A549 treated with GW870086 at 1 μM for 4 hours (cell line): ENCODE data around the gene NR2F6. TPM values are rescaled to one million over a fixed set of nuclear protein-coding genes. Genes with fewer than 3 reads are reported as not detected.

ENCODE experiments used
- total RNA-seq: library from RNA; stranded (reverse); fragments of 200-300 nt; extraction: Qiagen RNA extraction; gene quantifications from 5 replicates; pipeline ENCODE4 v1.2.3, GENCODE V29; 2022; ENCODE audit warnings: low read depth

The NR2F6 gene
- total RNA-seq: 34.3 to 67.1 TPM (median 61.8 TPM) in 5 replicates

GRCh38 chr19:17245535-17245984 is at the start of gene NR2F6:
Gene NR2F6, minus strand, starts transcription at chr19:17245919. Its CDS starts 699 bp downstream, at chr19:17245220.

GRCh38 chr19:17281391-17282304 is 35.9 kb upstream of the NR2F6 start, which contains the start of gene ANKLE1:
Gene ANKLE1, plus strand, starts transcription at chr19:17281901. Its CDS starts 20 bp downstream, at chr19:17281921.

GRCh38 chr19:17266975-17267788 is 21.5 kb upstream of the NR2F6 start, which contains the start of gene BABAM1:
Gene BABAM1, plus strand, starts transcription at chr19:17267443. Its CDS starts 1,364 bp downstream, at chr19:17268807.

GRCh38 chr19:17264641-17264979 is 18.9 kb upstream of the NR2F6 start, which contains the start of gene USHBP1:
Gene USHBP1, minus strand, starts transcription at chr19:17264745. Its CDS starts 446 bp downstream, at chr19:17264299.

GRCh38 chr19:17226002-17226933 is 19.5 kb downstream of the NR2F6 start, which contains the start of gene OCEL1:
Gene OCEL1, plus strand, starts transcription at chr19:17226226. Its CDS starts 22 bp downstream, at chr19:17226248.

GRCh38 chr19:17215127-17215971 is 30.4 kb downstream of the NR2F6 start, which contains the start of gene USE1:
Gene USE1, plus strand, starts transcription at chr19:17215357. Its CDS starts 49 bp downstream, at chr19:17215406.

Other genes with a start within 250 kb of the NR2F6 start
- gene CPAMD8, start 219.1 kb downstream of the NR2F6 start, total RNA-seq: 0.07 to 0.27 TPM (median 0.09 TPM) in 4 of 5 replicates, not detected in the other
- gene HAUS8, start 170.5 kb downstream of the NR2F6 start, total RNA-seq: 11.0 to 14.2 TPM (median 14.0 TPM) in 5 replicates
- gene MYO9B, start 170.1 kb downstream of the NR2F6 start, total RNA-seq: 30.5 to 40.5 TPM (median 38.3 TPM) in 5 replicates
- 14.1 to 17.1 TPM (median 16.2 TPM) in 5 replicates for gene USE1, start 30.6 kb downstream of the NR2F6 start, total RNA-seq
- 7.8 to 12.5 TPM (median 11.7 TPM) in 5 replicates for gene OCEL1, start 19.7 kb downstream of the NR2F6 start, total RNA-seq
- gene USHBP1, start 18.8 kb upstream of the NR2F6 start, total RNA-seq: not detected in 5 replicates
- gene BABAM1, start 21.5 kb upstream of the NR2F6 start, total RNA-seq: 59.7 to 68.1 TPM (median 61.7 TPM) in 5 replicates
- gene ANKLE1, start 36.0 kb upstream of the NR2F6 start, total RNA-seq: 0.27 to 0.64 TPM (median 0.52 TPM) in 5 replicates
- gene ABHD8, start 57.5 kb upstream of the NR2F6 start, total RNA-seq: 2.2 to 3.4 TPM (median 3.0 TPM) in 5 replicates
- gene MRPL34, start 60.0 kb upstream of the NR2F6 start, total RNA-seq: 63.3 to 93.7 TPM (median 79.5 TPM) in 5 replicates
- 52.0 to 61.8 TPM (median 60.6 TPM) in 5 replicates for gene DDA1, start 63.6 kb upstream of the NR2F6 start, total RNA-seq
- gene ANO8, start 88.9 kb upstream of the NR2F6 start, total RNA-seq: 2.2 to 4.0 TPM (median 3.5 TPM) in 5 replicates
- 15.2 to 22.9 TPM (median 21.2 TPM) in 5 replicates for gene GTPBP3, start 91.6 kb upstream of the NR2F6 start, total RNA-seq
- not detected in 5 replicates for gene PLVAP, start 131.4 kb upstream of the NR2F6 start, total RNA-seq
- gene CCDC194, start 148.3 kb upstream of the NR2F6 start, total RNA-seq: not detected in 5 replicates
- gene BST2, start 159.7 kb upstream of the NR2F6 start, total RNA-seq: 0.21 to 0.39 TPM (median 0.29 TPM) in 3 of 5 replicates, not detected in the others
- 30.6 to 41.6 TPM (median 40.0 TPM) in 5 replicates for gene MVB12A, start 174.1 kb upstream of the NR2F6 start, total RNA-seq
- gene TMEM221, start 202.7 kb upstream of the NR2F6 start, total RNA-seq: 0.26 to 0.79 TPM (median 0.68 TPM) in 5 replicates
- gene NXNL1, start 215.0 kb upstream of the NR2F6 start, total RNA-seq: not detected in 5 replicates
- 2.0 to 3.2 TPM (median 2.6 TPM) in 5 replicates for gene SLC27A1, start 224.6 kb upstream of the NR2F6 start, total RNA-seq